Hematopoietic multipotent progenitor cell treated with erythropoietin and hydrocortisone succinate and interleukin-3 and kit ligand, for 15 days (in vitro differentiated cells): Measurements from ENCODE around the gene ACAP3.
A peak's percentile ranks its signal among the peaks of the same experiment; 100 is the strongest.
"Not testable (repeated sequence)": the region's sequence is repeated elsewhere in the genome, so short reads cannot be mapped to it uniquely, and the experiment has no call there.

Source experiments
- DNase-seq: peaks from one replicate; pipeline ENCODE4 v3.0.0-alpha.2; 2015; ENCODE audit warnings: low spot score

ACAP3 gene

DNA sequence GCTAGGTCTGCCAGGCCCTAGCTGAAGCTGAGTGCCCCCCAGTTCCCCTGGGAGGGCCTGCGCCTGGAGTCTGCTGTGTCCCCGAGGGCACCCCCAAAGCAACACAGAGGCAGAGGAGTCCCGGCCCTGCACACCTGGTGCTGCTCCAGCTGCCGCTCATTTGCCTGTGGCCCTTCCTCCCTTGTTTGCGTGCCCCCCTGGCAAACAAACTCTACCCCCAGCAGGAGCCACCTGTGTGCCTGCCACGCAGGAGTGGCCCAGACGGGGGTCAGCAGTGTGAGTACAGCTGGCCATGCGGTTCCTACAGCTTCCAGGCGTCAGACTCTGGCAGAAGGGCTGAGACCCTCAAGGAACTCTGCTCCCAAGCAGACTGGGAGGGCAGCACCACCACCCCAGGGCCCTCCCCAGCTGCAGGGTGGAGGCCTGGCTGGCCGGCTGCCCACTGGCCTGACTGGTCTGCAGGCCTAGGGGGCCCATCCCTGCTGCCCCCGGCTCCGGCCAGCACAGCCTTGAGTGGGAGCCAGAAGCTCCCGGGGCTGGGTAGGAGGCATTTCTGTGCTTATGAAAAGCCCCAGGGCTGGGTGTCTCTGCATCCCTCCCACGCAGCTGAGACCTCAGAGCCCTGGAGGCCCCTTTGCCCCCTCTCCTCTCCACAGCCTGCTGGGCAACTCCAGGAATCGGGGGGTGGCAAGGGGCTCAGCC, 22.8 kb upstream of the ACAP3 start:
- no peak for DNase-seq

DNA sequence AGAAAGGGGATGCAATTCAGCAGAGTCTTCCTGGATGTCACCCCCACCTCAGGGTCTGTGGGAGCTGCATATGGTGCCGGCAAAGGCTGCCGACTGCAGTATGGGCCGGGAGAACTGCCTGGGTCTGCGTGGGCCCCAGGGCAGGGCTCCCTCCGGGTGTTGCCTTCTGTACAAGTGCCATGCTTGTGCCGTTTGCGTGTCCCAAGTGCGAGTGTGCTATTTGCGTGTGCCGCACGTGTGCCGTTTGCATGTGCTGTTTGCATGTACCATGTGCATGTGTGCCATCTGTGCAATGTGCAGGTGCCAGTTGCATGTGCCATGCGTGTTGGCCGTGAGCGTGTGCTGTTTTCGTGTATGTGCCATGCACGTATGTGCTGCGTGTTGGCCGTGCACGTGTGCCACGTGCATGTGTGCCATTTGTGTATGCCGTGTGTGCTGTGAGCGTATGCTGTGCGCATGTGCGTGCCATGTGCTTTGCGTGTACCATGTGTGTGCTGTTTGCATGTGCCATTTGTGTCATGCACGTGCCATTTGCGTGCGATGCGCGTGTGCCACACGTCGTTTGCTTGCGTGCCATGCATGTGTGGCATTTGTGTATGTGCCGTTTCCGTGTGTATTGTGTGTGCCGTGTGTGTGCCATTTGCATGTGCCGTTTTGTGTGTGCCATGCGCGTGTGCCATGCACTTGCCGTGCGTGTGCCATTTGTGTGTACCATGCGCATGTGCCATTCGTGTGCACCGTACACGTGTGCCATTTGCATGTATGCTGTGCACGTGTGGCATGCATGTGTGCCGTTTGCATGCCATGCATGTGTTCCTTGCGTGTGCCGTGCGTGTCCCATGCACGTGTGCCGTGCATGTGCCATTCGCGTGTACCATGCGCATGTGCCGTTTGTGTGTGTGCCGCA, 21.8 kb upstream of the ACAP3 start:
- no peak for DNase-seq

DNA sequence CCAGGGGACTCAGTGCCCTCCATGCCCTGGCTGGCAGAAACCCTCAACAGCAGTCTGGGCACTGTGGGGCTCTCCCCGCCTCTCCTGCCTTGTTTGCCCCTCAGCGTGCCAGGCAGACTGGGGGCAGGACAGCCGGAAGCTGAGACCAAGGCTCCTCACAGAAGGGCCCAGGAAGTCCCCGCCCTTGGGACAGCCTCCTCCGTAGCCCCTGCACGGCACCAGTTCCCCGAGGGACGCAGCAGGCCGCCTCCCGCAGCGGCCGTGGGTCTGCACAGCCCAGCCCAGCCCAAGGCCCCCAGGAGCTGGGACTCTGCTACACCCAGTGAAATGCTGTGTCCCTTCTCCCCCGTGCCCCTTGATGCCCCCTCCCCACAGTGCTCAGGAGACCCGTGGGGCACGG, 20.5 kb upstream of the ACAP3 start:
- no peak for DNase-seq

DNA sequence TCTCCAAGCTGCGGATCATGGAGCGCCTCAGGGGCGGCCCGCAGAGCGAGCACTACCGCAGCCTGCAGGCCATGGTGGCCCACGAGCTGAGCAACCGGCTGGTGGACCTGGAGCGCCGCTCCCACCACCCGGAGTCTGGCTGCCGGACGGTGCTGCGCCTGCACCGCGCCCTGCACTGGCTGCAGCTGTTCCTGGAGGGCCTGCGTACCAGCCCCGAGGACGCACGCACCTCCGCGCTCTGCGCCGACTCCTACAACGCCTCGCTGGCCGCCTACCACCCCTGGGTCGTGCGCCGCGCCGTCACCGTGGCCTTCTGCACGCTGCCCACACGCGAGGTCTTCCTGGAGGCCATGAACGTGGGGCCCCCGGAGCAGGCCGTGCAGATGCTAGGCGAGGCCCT, 19.6 kb upstream of the ACAP3 start:
- DNase-seq = no peak

DNA sequence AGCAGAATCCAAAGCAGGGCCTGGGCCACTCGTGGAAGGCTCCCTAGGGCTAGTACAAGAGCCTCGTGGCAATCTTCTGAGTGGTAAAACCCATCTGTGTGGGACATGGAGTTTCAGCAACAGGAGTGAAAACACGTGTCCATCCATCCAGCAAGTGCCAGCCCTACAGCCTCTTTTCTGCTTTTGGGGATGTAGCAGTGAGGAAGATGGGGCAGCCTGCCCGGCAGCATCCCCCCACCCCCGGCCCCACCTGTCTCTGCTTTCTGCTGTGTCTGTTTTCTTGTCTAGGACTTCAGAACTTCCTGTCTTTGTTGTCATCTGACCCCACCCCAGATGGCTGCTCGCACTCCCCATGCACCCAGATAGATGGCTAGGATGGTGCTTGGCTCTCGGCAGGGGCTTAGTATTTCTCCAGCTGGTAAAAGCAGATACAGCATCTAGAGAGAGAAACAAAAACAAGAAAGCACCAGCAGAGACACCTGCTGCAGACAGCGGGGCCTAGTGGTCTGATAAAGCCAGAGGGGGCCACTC, 18.4 kb upstream of the ACAP3 start:
- DNase-seq = no peak

DNA sequence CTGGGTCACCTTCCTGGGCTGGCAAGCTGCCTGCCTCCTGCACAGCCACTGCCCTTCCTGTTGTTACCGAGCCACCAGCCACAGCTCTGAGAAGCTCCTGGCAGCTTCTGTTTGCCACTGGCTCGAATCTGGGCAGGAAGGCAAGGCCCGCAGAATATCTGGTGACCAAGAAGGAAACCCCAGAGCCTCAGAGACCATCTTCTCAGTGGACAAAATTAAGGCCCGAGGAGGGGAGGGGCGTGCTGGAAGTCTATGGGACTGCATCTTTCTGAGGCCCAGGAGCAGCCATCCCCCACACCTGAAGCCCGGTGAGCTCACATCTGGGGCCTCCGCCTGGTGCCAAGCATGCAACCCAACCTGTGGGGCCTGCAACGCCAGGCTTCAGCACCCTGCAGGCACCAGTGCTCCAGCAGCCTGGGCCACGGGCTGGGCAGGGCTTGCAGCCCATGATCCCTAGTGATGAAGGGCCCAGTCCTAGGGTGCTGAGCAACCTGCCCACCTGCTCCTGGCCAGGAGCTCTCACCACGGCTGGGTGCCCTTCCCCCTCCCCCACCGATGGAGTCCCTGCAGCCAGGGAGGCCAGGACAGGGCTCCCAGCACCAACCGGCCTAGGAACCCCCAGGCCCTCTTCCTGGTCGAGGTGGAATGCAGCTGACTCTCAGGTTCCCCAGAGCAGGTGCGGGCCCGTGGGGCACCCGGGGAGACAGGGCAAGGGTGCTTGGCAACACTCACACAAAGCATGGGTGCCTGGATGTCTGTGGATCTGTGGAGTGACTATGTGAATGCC, 17.8 kb upstream of the ACAP3 start:
- peak; percentile 5 for DNase-seq

DNA sequence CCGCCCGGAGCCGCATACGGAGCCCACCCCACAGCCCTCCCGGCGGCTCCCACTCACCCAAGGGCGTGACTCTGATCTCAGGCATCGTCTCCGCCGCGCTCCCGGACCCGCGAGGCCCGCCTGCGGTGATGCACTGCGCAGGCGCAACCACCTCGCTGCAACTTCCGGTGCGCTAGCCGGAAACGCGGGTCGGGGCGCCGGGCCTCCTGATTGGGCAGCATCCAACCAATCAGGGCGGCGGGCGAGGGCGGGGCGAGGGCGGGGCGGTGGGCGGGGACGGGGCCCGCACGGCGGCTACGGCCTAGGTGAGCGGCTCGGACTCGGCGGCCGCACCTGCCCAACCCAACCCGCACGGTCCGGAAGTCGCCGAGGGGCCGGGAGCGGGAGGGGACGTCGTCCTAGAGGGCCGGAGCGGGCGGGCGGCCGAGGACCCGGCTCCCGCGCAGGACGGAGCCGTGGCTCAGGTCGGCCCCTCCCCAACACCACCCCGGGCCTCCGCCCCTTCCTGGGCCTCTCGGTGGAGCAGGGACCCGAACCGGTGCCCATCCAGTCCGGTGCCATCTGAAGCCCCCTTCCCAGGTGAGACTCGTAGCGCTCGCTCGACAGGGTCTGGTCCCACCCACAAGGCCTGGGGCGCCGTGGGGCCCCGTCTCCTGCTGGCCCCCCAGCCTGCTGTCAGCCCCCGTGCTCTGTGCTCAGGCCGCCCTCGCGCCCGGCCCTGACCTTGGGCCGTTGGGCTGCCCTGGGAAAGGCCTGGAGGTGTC, 17.0 kb upstream of the ACAP3 start, which contains the start of the genes CPTP and INTS11:
CPTP (plus strand) TSS at position 279 of the 764 bp plus-strand sequence. CDS start 2,109 bp downstream, outside the sequence.
INTS11 (minus strand) TSS at position 137 of the 764 bp plus-strand sequence; CDS start at position 85, 52 bp downstream.
- DNase-seq = peak; percentile 95

DNA sequence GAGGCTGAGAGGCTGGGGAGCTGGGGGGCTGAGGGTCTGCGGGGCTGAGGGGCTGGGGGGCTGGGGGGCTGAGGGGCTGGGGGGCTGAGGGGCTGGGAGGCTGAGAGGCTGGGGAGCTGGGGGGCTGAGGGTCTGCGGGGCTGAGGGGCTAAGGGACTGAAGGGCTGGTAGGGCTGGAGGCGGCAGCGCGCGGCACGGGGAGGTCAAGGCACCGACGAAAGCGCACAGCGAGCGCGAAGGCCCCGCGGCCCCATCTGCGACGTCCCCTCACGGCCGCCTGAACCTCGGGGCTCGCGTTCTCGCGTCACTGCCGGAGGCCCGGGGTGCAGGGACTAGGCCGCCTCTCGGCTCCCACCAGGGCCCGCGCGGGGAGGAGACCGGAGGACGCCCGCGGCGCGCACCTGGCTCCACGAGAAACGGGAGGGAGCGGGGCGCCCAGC, 16.4 kb upstream of the ACAP3 start:
- DNase-seq = no peak

DNA sequence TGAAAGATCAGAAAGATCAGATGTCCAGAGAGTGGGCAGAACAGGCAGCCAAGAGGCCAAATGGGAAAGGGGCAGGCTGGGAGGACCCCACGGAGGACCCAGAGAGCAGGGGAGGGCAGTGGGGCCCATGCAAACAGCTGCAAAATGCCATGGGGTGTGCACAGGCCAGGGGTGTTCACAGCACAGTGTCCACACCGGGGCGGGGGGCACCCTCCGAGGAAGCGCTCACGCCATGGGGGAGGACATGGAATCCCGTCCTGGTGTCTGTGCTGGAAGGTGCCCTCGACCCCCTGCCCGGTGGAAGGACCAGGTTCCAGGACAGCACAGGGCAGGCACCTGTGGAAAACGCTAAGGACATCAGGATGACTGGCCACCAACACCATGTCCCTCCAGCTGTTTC, 15.2 kb upstream of the ACAP3 start:
- DNase-seq = no peak

DNA sequence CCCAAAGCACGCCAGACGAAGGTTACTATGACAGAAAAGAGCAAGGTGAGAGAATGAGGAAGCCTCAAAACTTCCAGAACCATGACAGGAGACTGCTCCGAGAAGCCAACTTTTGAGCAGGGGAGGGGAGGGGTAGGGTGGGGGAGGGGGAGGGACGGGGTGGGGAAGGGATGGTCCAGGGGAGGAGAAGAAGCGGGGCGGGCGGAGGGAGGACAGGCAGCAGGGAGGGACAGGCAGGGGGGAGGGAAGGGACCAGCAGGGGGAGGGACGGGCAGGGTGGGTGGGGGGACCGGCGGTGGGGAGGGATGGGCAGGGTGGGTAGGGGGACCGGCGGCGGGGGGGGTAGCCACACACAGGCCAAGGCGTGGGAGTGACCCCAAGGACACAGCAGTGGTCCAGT, 14.7 kb upstream of the ACAP3 start:
- no peak for DNase-seq

DNA sequence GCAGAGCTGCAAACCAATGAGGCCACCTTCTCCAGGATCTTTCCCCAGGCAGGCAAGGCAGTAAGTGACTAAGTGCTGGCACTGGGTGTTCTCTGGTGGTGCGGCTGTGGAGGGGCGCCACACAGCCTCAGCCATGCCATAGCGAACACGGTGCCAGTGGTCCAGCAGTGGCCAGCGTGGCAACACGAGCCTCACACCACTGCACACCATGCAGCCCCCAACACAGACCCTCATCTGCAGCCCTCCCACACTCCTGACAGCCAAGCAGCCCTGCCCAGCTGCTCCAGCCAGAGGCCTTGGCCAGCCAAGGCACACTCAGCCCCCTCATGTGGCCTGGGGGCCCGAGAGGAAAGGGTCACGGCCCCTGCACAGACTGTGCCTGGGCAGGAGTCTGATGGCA, 13.7 kb upstream of the ACAP3 start:
- DNase-seq = no peak

DNA sequence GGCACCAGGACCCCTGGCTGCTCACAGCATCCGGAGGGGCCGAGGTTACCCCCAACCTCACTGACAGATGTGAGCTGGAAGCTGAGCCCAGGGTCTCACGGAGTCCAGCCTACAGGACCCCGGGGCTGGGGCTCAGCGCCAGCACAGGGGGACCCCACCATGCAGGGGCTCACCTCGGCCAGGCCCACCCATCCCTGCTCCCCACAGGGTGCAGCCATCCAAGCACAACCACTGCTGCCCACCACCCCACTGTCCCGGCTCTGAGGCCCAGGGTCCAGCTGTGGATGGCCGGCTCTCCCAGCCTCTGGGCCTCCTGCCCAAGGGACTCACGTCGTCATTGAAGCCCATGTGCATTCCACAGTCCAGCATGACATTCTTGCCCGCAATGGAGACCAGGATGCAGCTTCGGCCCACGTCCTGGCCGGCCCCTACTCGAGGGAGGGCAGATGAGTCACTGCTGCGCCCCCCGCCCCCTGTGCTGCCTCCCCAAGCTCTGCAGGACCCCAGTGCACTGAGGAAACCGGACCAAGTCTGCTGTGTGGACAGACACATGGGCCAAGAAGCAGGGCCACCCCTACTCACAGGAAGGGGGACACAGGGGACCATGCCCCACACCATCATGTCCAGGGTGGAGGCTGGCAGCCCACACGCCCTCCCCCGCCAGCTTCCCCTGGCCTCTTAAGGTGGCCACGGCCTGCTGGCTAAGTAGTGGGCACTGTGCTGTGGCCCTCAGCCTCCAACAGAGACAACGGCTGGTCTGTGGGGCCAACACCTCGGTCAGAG, 13.1 kb upstream of the ACAP3 start:
- no peak for DNase-seq

DNA sequence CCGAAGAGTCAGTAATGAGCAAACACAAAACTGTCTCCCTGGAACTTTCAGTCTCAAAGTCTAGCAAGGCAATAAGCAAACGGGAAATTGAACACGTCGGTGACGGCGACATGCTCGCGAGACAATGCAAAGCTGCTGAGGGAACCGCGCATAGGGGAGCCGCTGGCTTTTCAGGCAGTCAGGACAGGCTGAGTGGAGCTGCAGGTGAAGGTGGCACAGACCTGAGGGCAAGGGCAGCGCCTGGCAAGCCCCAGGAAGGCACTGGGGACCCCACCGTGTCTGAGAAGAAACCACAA, 11.9 kb upstream of the ACAP3 start:
- DNase-seq = no peak

DNA sequence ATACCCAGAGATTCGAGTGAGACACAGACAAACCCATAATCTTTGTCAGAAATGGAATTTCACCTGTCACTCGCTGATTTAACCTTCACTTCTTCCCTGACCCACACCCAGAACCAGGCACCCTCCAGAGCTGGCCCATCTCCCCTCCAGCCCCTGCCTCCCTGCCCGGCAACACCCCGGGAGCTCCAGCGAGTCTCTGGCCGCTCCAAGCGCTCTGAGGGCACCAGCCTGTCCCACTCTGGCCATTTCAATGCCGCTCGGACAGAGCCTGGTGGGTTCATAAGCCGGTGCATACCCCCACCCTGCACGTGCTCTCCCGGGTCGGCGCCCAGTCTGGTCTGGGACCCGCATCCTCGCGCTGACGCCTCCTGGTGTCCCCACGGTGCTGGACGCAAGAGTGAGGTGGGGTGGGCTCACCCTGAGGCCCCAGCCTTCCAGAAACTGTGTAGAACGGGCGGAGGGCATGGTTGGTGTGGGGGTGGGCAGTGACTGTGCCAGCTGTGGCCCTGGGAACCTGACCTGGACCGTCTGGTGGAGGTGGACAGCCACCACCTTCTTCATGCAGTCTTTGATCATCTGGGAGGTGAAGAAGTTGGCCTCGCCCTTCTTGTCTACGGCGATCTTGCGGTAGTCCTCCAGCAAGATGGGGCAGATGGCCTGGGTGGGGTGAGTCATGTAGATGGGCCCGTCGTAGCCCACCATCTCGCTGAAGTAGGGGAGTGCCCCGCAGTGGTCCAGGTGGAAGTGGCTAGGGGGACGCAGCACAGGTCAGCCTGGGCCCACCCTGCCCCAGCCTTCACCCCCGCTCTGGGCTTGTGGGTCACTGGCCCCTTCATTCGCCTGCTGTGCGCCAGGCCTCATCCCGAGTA, 11.3 kb upstream of the ACAP3 start:
- DNase-seq = no peak

DNA sequence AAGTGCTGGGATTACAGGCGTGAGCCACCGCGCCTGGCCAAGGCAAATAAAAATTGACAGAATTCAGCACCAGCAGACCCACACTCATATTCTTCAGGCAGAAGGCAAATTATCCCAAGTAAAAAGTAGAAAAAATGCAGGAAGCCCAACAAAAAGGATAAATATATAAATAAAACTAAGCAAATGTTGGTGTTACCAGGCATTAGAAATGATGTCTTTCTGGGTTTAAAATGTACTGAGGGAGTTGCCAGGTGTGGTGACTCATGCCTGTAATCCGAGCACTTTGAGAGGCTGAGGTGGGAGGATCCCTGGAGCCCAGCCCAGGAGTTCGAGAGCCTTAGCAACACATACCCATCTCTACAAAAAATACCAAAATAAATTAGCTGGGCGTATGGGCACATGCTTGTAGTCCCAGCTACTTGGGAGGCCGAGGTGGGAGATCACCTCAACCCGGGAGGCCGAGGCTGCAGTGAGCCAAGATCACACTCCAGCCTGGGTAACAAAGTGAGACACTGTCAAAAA, 10.5 kb upstream of the ACAP3 start:
- DNase-seq = peak; percentile 70

DNA sequence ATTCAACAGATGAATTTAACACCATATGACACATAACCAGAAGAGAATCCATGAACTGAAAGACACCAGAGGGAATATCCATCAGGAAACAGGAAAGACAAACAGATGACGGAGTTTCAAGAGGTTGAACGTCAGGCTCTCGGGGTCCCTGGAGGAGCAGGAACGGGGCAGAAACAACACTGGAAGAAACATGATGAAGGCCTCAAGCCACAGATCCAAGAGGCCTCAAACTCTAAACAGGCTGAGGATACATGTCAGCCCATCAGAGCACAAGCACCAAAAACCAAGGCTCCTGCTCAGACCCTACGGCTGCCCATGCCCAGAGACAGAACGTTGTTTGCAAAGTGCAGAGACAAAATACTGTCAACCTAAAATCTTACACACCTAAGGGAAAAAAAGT, 9.7 kb upstream of the ACAP3 start:
- DNase-seq = no peak

DNA sequence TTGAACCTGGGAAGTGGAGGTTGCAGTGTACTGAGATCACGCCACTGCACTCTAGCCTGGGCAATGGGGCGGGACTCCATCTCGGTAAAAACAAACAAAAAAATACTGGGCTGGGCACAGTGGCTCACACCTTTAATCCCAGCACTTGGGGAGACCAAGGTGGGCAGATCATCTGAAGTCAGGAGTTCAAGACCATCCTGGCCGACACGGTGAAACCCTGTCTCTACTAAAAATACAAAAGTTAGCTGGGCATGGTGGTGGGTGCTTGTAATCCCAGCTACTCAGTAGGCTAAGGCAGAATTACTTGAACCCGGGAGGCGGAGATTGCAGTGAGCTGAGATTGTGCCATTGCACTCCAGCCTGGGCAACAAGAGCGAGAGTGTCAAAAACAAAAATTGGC, 8.5 kb upstream of the ACAP3 start:
- DNase-seq = not testable (repeated sequence)

DNA sequence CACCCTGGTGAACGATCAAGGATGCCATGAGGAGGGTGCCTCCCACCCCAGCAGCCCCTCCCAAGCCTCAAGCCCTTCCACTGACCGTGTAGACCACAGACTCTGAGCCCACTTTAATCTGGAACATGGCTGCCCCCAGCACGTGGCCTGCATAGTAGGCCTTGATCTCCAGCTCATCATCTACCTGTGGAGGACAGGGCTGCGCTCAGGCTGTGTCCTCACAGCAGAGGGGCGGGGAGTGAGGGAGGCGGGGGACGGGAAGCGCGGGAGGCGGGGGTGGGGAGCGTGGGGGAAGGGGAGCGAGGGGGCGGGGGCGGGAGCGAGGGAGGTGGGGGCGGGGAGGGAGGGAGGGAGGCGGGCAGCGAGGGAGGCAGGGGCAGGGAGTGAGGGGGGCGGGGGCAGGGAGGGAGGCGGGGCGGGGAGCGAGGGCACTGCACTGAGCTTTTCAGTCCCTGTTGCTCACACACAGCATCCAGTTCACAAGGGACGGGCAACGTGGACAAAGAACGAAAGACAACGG, 7.8 kb upstream of the ACAP3 start:
- no peak for DNase-seq

DNA sequence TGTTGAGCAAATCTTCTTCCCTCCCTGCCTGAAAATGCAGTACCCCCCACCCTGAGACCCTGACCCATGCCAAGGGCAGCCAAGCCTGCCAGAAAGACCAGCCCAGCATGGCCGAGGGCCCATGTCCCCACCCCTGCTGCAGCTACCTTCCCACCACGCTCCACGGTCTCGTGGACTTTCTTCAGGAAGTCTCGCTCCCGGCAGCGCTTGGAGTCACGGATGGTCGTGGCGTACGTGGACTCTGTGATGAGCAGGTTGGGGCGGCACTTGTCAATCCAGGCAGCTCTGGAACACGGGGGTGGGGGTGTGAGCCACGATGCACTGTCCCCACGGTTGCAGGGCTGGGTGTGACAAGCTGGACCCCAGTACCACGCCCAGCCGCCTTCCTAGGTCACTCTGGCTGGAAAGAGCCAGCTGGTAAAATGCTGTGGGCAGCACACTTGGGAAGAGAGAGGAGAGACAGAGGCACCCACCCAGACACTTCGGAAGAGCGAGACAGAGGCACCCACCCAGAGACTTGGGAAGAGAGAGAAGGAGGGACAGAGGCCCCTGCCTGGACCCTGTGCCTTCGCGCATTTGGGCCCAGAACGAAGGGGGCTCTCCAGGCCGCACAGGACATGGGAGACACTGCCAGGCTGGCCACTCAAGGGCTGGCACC, 7.1 kb upstream of the ACAP3 start:
- DNase-seq = no peak
